Neural cell (in vitro differentiated cells): ENCODE results near the gene PPFIA3. TPM values are rescaled to one million over a fixed set of nuclear protein-coding genes. Genes with fewer than 3 reads are reported as not detected.

Experiments
- H2AFZ ChIP-seq: fragments of 200-600, 300-800 bp; sonication (generic), shearing (Covaris generic); 2 replicates; pipeline ENCODE4 v1.6.0; 2014; ENCODE audit warnings: low read depth, mild to moderate bottlenecking, antibody characterized with exemption, low read length, moderate library complexity
- H3F3A ChIP-seq: fragments of 200-600 bp; shearing (Covaris generic); 2 replicates; pipeline ENCODE4 v1.6.1; 2016; ENCODE audit warnings: mild to moderate bottlenecking, moderate library complexity, mixed read lengths, antibody characterized with exemption, low read length; ENCODE audit not compliant: insufficient read depth, poor library complexity, severe bottlenecking
- H3K27ac ChIP-seq: fragments of 200-600, 300-800 bp; sonication (generic), shearing (Covaris generic); 2 replicates; pipeline ENCODE4 v1.5.1; 2014; ENCODE audit warnings: mild to moderate bottlenecking, low read length, moderate library complexity
- H3K27me3 ChIP-seq: fragments of 300-800, 200-600 bp; sonication (generic), shearing (Covaris generic); 2 replicates; pipeline ENCODE4 v1.6.0; 2014; ENCODE audit warnings: mild to moderate bottlenecking, low read depth, low read length, moderate library complexity; ENCODE audit not compliant: insufficient read depth
- H3K36me3 ChIP-seq: fragments of 300-800, 200-600 bp; sonication (generic), shearing (Covaris generic); 2 replicates; pipeline ENCODE4 v1.5.1; 2014; ENCODE audit warnings: mild to moderate bottlenecking, antibody characterized with exemption, low read length, moderate library complexity; ENCODE audit not compliant: insufficient read depth
- H3K4me2 ChIP-seq: fragments of 300-800, 200-600 bp; sonication (generic), shearing (Covaris generic); 2 replicates; pipeline ENCODE4 v1.6.0; 2014; ENCODE audit warnings: mild to moderate bottlenecking, low read length
- H3K4me3 ChIP-seq: fragments of 300-800, 200-600 bp; sonication (generic), shearing (Covaris generic); 2 replicates; pipeline ENCODE4 v1.5.1; 2014; ENCODE audit warnings: mild to moderate bottlenecking, low read length, moderate library complexity
- H3K79me2 ChIP-seq: fragments of 200-600 bp; shearing (Covaris generic); replicated peaks from 2 replicates; pipeline ENCODE4 v1.6.0; 2014; ENCODE audit warnings: mild to moderate bottlenecking, low read length, moderate library complexity; ENCODE audit not compliant: insufficient read depth
- H3K9ac ChIP-seq: fragments of 300-800, 200-600 bp; sonication (generic), shearing (Covaris generic); 2 replicates; pipeline ENCODE4 v1.6.1; 2016; ENCODE audit warnings: mild to moderate bottlenecking, low read length, mixed read lengths
- H3K9me2 ChIP-seq: fragments of 200-600 bp; shearing (Covaris generic); 2 replicates; pipeline ENCODE4 v1.6.1; 2016; ENCODE audit warnings: mild to moderate bottlenecking, low read length, mixed read lengths; ENCODE audit not compliant: insufficient read depth
- H3K9me3 ChIP-seq: fragments of 200-600, 300-800 bp; sonication (generic), shearing (Covaris generic); 2 replicates; pipeline ENCODE4 v1.6.1; 2016; ENCODE audit warnings: mild to moderate bottlenecking, mixed run types, low read length, moderate library complexity, mixed read lengths
- H4K20me1 ChIP-seq: fragments of 200-600 bp; shearing (Covaris generic); 2 replicates; pipeline ENCODE4 v1.6.1; 2016; ENCODE audit warnings: mild to moderate bottlenecking, mixed run types; ENCODE audit not compliant: insufficient read depth
- EP300 ChIP-seq: fragments of 450-650 bp; conservative IDR thresholded peaks from 2 replicates; pipeline ENCODE4 v1.6.1; 2014; ENCODE audit warnings: antibody characterized with exemption, mild to moderate bottlenecking, moderate library complexity; ENCODE audit not compliant: poor library complexity, severe bottlenecking
- EZH2 ChIP-seq: fragments of 200-600, 300-800 bp; shearing (Covaris generic), sonication (generic); IDR thresholded peaks from 2 replicates; pipeline ENCODE4 v1.6.1; 2014; ENCODE audit warnings: antibody characterized with exemption, low read length, borderline replicate concordance, mild to moderate bottlenecking; ENCODE audit not compliant: insufficient read depth, poor library complexity, severe bottlenecking
- MXI1 ChIP-seq: fragments of 450-650 bp; conservative IDR thresholded peaks from 2 replicates; pipeline ENCODE4 v1.6.1; 2014; ENCODE audit warnings: antibody characterized with exemption, mild to moderate bottlenecking; ENCODE audit not compliant: poor library complexity, severe bottlenecking
- POLR2AphosphoS5 ChIP-seq: IDR thresholded peaks from 2 replicates; pipeline ENCODE4 v1.6.1; 2012
- RAD21 ChIP-seq: fragments of 450-650 bp; conservative IDR thresholded peaks from 2 replicates; pipeline ENCODE4 v1.6.1; 2014; ENCODE audit warnings: antibody characterized with exemption, mild to moderate bottlenecking, moderate library complexity
- SMC3 ChIP-seq: fragments of 450-650 bp; conservative IDR thresholded peaks from 2 replicates; pipeline ENCODE4 v1.6.1; 2014; ENCODE audit warnings: antibody characterized with exemption, mild to moderate bottlenecking, moderate library complexity; ENCODE audit not compliant: poor library complexity
- TAF1 ChIP-seq: IDR thresholded peaks from 2 replicates; pipeline ENCODE4 v1.6.1; 2012; ENCODE audit warnings: low read depth
- polyA plus RNA-seq: library from polyadenylated mRNA; depleted of rRNA; stranded (reverse); fragments of >200 nt; gene quantifications from 2 replicates; pipeline ENCODE4 v1.2.3, GENCODE V29; 2014
- TF ChIP-seq, protein P1 (sequence below): fragments of 450-650 bp; IDR thresholded peaks from 2 replicates; pipeline ENCODE4 v1.5.1; 2014; ENCODE audit warnings: antibody characterized with exemption, mild to moderate bottlenecking, moderate library complexity; ENCODE audit not compliant: poor library complexity, severe bottlenecking
- TF ChIP-seq, protein P2 (sequence below): IDR thresholded peaks from 2 replicates; pipeline ENCODE4 v1.6.1; 2012; ENCODE audit warnings: borderline replicate concordance

Gene PPFIA3
- polyA plus RNA-seq, 1 donor from 2014 or later: 80.7 TPM

DNA sequence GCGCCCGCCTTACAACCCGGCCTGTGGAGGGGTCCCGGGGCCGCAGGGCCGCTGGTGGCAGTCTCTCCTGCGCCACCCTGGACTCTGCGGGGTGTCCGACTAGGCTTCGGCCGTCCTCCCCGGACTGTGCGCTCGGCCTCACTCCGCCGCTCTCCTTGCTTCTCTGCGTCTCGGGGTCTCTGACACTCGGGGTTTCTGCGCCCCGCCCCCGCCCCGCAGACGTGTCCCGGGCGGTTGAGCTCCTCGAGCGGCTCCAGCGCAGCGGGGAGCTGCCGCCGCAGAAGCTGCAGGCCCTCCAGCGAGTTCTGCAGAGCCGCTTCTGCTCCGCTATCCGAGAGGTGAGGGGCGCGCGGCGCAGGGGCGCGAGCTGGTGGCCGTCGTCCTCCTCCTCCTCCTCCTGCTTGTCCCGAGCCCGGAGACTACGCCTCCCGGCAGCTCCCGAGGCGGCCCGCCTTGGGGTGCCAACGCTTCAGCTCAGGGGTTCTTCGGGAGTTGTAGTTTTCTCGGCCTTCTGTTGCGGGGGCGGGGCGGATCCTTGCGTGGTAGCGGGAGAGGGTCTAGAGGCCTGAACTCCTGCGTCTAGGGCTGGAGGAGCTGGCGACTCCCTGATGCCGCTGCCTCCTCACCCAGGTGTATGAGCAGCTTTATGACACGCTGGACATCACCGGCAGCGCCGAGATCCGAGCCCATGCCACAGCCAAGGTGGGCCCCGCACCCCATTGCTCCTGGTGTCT, 4.5 kb upstream of the PPFIA3 start:
- no peaks in the 10 kb centered on the region for H3K79me2 ChIP-seq
- H3K27me3 ChIP-seq: peaks cover 3% of the 10 kb centered on the region
- peak overlapping the region; percentile 95 for H3K4me3 ChIP-seq
- no peaks in the 10 kb centered on the region for H3K36me3 ChIP-seq
- peak overlapping the region; percentile 33 for H3K4me2 ChIP-seq
- peak; percentile 43 for TF ChIP-seq TAF1
- TF ChIP-seq, protein P1, sequence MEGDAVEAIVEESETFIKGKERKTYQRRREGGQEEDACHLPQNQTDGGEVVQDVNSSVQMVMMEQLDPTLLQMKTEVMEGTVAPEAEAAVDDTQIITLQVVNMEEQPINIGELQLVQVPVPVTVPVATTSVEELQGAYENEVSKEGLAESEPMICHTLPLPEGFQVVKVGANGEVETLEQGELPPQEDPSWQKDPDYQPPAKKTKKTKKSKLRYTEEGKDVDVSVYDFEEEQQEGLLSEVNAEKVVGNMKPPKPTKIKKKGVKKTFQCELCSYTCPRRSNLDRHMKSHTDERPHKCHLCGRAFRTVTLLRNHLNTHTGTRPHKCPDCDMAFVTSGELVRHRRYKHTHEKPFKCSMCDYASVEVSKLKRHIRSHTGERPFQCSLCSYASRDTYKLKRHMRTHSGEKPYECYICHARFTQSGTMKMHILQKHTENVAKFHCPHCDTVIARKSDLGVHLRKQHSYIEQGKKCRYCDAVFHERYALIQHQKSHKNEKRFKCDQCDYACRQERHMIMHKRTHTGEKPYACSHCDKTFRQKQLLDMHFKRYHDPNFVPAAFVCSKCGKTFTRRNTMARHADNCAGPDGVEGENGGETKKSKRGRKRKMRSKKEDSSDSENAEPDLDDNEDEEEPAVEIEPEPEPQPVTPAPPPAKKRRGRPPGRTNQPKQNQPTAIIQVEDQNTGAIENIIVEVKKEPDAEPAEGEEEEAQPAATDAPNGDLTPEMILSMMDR: no peak
- TF ChIP-seq POLR2AphosphoS5: peak; percentile 76
- TF ChIP-seq, protein P2, sequence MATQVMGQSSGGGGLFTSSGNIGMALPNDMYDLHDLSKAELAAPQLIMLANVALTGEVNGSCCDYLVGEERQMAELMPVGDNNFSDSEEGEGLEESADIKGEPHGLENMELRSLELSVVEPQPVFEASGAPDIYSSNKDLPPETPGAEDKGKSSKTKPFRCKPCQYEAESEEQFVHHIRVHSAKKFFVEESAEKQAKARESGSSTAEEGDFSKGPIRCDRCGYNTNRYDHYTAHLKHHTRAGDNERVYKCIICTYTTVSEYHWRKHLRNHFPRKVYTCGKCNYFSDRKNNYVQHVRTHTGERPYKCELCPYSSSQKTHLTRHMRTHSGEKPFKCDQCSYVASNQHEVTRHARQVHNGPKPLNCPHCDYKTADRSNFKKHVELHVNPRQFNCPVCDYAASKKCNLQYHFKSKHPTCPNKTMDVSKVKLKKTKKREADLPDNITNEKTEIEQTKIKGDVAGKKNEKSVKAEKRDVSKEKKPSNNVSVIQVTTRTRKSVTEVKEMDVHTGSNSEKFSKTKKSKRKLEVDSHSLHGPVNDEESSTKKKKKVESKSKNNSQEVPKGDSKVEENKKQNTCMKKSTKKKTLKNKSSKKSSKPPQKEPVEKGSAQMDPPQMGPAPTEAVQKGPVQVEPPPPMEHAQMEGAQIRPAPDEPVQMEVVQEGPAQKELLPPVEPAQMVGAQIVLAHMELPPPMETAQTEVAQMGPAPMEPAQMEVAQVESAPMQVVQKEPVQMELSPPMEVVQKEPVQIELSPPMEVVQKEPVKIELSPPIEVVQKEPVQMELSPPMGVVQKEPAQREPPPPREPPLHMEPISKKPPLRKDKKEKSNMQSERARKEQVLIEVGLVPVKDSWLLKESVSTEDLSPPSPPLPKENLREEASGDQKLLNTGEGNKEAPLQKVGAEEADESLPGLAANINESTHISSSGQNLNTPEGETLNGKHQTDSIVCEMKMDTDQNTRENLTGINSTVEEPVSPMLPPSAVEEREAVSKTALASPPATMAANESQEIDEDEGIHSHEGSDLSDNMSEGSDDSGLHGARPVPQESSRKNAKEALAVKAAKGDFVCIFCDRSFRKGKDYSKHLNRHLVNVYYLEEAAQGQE: no peak
- H4K20me1 ChIP-seq: no peaks in the 10 kb centered on the region
- no peaks in the 10 kb centered on the region for H3K9me3 ChIP-seq
- peak overlapping the region; percentile 82 for H3K9ac ChIP-seq
- peak overlapping the region; percentile 71 for H3K27ac ChIP-seq
- H3K9me2 ChIP-seq: no peaks in the 10 kb centered on the region
- H2AFZ ChIP-seq: peak overlapping the region; percentile 60
- H3F3A ChIP-seq: no peaks in the 10 kb centered on the region

DNA sequence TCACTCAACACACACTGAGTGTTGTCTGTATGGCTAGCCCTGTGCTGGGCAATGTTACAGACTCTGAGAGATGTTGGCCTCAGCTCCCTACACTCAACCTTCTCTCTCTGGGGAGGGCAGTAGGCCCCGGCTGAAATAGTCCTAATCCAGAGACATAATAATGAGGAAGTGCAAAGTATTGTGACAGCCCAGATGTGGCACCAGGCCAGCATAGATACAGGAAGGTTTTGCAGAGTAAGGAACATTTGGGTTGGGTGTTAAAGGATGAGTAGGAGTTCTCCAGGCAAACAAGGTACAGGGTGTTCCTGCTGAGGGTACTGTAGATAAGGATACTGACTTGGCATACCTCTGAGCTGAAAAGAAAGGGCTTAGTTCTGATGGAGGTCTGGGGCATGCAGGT, 2.8 kb upstream of the PPFIA3 start:
- Histone ChIP-seq H3K27ac (no peak overlapping the region), H2AFZ (no peak overlapping the region), H4K20me1 (no peaks in the 10 kb centered on the region), H3K36me3 (no peaks in the 10 kb centered on the region), H3K79me2 (no peaks in the 10 kb centered on the region), H3K9me3 (no peaks in the 10 kb centered on the region), H3K4me3 (no peak overlapping the region), H3F3A (no peaks in the 10 kb centered on the region), H3K9ac (no peak overlapping the region), H3K9me2 (no peaks in the 10 kb centered on the region), H3K27me3 (peaks cover 15% of the 10 kb centered on the region), H3K4me2 (no peak overlapping the region)
- no peak for TF ChIP-seq TAF1
- TF ChIP-seq POLR2AphosphoS5: no peak
- TF ChIP-seq, protein P1: no peak
- TF ChIP-seq MXI1: no peak
- TF ChIP-seq, protein P2: no peak
- TF ChIP-seq RAD21: no peak
- no peak for TF ChIP-seq SMC3
- TF ChIP-seq EP300: no peak
- TF ChIP-seq EZH2: no peak
